Inflammatory macrophage treated with lipopolysaccharide for 4 hours (primary cell): ENCODE data around the gene RALGPS1.

Experiments
- DNase-seq: peaks from one replicate; pipeline ENCODE4 v3.0.0-alpha.2; 2020

RALGPS1 gene

GRCh38 chr9:126914458-126915280 lies at the start of gene RALGPS1:
TSS of gene RALGPS1 (plus strand) at chr9:126914782. CDS start at chr9:126962290, 47,508 bp downstream.
- peak; percentile 96 for DNase-seq

- peak; percentile 41 for DNase-seq
Observed at GRCh38 chr9:126869368-126869767, 45.2 kb upstream of the RALGPS1 start.

- DNase-seq: peak; percentile 11
Observed at GRCh38 chr9:126872516-126872915, 42.1 kb upstream of the RALGPS1 start.

- DNase-seq: no peak
Observed at GRCh38 chr9:126874546-126875314, 39.9 kb upstream of the RALGPS1 start.

GRCh38 chr9:126875756-126876510 lies 38.6 kb upstream of the RALGPS1 start:
- DNase-seq: no peak

- DNase-seq: no peak
Observed at GRCh38 chr9:126876531-126876930, 38.1 kb upstream of the RALGPS1 start.

GRCh38 chr9:126877418-126877817 lies 37.2 kb upstream of the RALGPS1 start:
- DNase-seq: no peak

- no peak for DNase-seq
Observed at GRCh38 chr9:126879288-126879687, 35.3 kb upstream of the RALGPS1 start.

- no peak for DNase-seq
Observed at GRCh38 chr9:126880226-126880946, 34.2 kb upstream of the RALGPS1 start.

GRCh38 chr9:126880947-126881332 lies 33.6 kb upstream of the RALGPS1 start:
- no peak for DNase-seq

GRCh38 chr9:126882746-126883145 lies 31.8 kb upstream of the RALGPS1 start:
- no peak for DNase-seq

GRCh38 chr9:126883636-126884035 lies 30.9 kb upstream of the RALGPS1 start:
- DNase-seq: no peak

GRCh38 chr9:126885131-126885641 lies 29.4 kb upstream of the RALGPS1 start:
- peak; percentile 38 for DNase-seq

GRCh38 chr9:126886034-126886822 lies 28.4 kb upstream of the RALGPS1 start:
- DNase-seq: no peak

GRCh38 chr9:126886897-126887296 lies 27.7 kb upstream of the RALGPS1 start:
- DNase-seq: no peak

GRCh38 chr9:126891676-126892075 lies 22.9 kb upstream of the RALGPS1 start:
- no peak for DNase-seq

- peak; percentile 7 for DNase-seq
Observed at GRCh38 chr9:126893079-126893478, 21.5 kb upstream of the RALGPS1 start.

GRCh38 chr9:126894052-126894603 lies 20.5 kb upstream of the RALGPS1 start:
- DNase-seq: peak; percentile 33

GRCh38 chr9:126902210-126902609 lies 12.4 kb upstream of the RALGPS1 start:
- DNase-seq: no peak

- DNase-seq: no peak
Observed at GRCh38 chr9:126904586-126904985, 10.0 kb upstream of the RALGPS1 start.

GRCh38 chr9:126906091-126906490 lies 8.5 kb upstream of the RALGPS1 start:
- no peak for DNase-seq
